Ascending aorta (tissue), 2 donors: ENCODE data around the gene SLC22A3. TPM values are rescaled to one million over a fixed set of nuclear protein-coding genes. Genes with fewer than 3 reads are reported as not detected.

Source experiments
- DNase-seq, 2 donors: peaks; one replicate each; pipeline ENCODE4 v3.0.0-alpha.2; 2019; ENCODE audit warnings: low spot score in 2 of 2
- H3K27ac ChIP-seq, 2 donors: fragments of 200-600 bp; sonication (generic); one replicate each; pipeline ENCODE4 v1.5.1; 2016 to 2017; ENCODE audit warnings: mild to moderate bottlenecking in 1 of 2
- H3K27me3 ChIP-seq: fragments of 200-600 bp; sonication (generic); one replicate; pipeline ENCODE4 v1.5.1; 2017
- H3K36me3 ChIP-seq, 2 donors: fragments of 200-600 bp; sonication (generic); one replicate each; pipeline ENCODE4 v1.5.1; 2016
- H3K4me1 ChIP-seq, 2 donors: fragments of 200-600 bp; sonication (generic); one replicate each; pipeline ENCODE4 v1.5.1; 2016 to 2017; ENCODE audit warnings: mild to moderate bottlenecking in 1 of 2
- H3K4me3 ChIP-seq, 2 donors: fragments of 200-600 bp; sonication (generic); one replicate each; pipeline ENCODE4 v1.5.1; 2016 to 2017; ENCODE audit warnings: mild to moderate bottlenecking in 1 of 2
- H3K9me3 ChIP-seq, 2 donors: fragments of 200-600 bp; sonication (generic); one replicate each; pipeline ENCODE4 v1.5.1; 2016
- CTCF ChIP-seq, 3 experiments: fragments of 200-600 bp in 2 of 3; fragments of 450-650 bp in 1 of 3; sonication (generic) in 2 of 3; IDR thresholded peaks; one replicate each; pipeline ENCODE4 v1.5.1; 2016 to 2019; ENCODE audit warnings: antibody characterized with exemption in 3 of 3, mild to moderate bottlenecking in 1 of 3, moderate library complexity in 1 of 3
- intact Hi-C: fragments of 100-400 bp; cut with DNase I; formaldehyde crosslinking; loops from one replicate; pipeline ENCODE4 v1.15.1; 2023
- total RNA-seq: library from RNA; depleted of rRNA; stranded (reverse); fragments of >200 nt; gene quantifications from one replicate; pipeline ENCODE4 v1.1.0, GENCODE V29; 2016

The SLC22A3 gene
- total RNA-seq, 1 donor from 2014 or later, result 29.6 TPM

- H3K9me3 ChIP-seq, result no peaks in the 10 kb centered on the region
- H3K4me3 ChIP-seq, result no peak overlapping the region
- H3K4me1 ChIP-seq, result peaks cover 7 to 61% of the 10 kb centered on the region in 2 donors
- intact Hi-C loops, result no loop called here
- H3K36me3 ChIP-seq, result peaks cover 0 to 2% of the 10 kb centered on the region in 2 donors
- no peaks in the 10 kb centered on the region for H3K27me3 ChIP-seq
- H3K27ac ChIP-seq, result peak overlapping the region; percentile 91 to 96
- TF ChIP-seq CTCF (IDR thresholded peaks at IDR 0.05), result no peak
- DNase-seq, result no peak
Measured at GRCh38 chr6:160356074-160356744, 8.0 kb downstream of the SLC22A3 start.

- Histone ChIP-seq H3K36me3 (peaks cover 0 to 2% of the 10 kb centered on the region in 2 donors), H3K9me3 (no peaks in the 10 kb centered on the region), H3K27me3 (no peaks in the 10 kb centered on the region), H3K4me1 (peaks cover 7 to 65% of the 10 kb centered on the region in 2 donors), H3K27ac (peak overlapping the region; percentile 91 to 96), H3K4me3 (no peak overlapping the region)
- no peak for TF ChIP-seq CTCF (IDR thresholded peaks at IDR 0.05)
- DNase-seq, result no peak
- intact Hi-C loops, result no loop called here
Measured at GRCh38 chr6:160357088-160357487, 8.9 kb downstream of the SLC22A3 start.

GRCh38 chr6:160358225-160359119, 10.3 kb downstream of the SLC22A3 start:
- H3K36me3 ChIP-seq, result peaks cover 0 to 2% of the 10 kb centered on the region in 2 donors

GRCh38 chr6:160360955-160361354, 12.8 kb downstream of the SLC22A3 start:
- Histone ChIP-seq H3K36me3 (no peaks in the 10 kb centered on the region), H3K27me3 (no peaks in the 10 kb centered on the region), H3K9me3 (no peaks in the 10 kb centered on the region), H3K4me3 (no peak overlapping the region), H3K27ac (peak overlapping the region in 1 of 2 donors; percentile 23), H3K4me1 (peaks cover 4 to 51% of the 10 kb centered on the region in 2 donors)
- DNase-seq, result no peak
- intact Hi-C loops, result no loop called here
- no peak for TF ChIP-seq CTCF (IDR thresholded peaks at IDR 0.05)

More at GRCh38 chr6:160358225-160359119, 10.3 kb downstream of the SLC22A3 start:
- no peak for TF ChIP-seq CTCF (IDR thresholded peaks at IDR 0.05)
- Histone ChIP-seq H3K9me3 (no peaks in the 10 kb centered on the region), H3K27me3 (no peaks in the 10 kb centered on the region), H3K4me3 (peak overlapping the region; percentile 9 to 21), H3K4me1 (peaks cover 7 to 72% of the 10 kb centered on the region in 2 donors), H3K27ac (peak overlapping the region; percentile 91 to 96)
- intact Hi-C loops, result no loop called here
- DNase-seq, result no peak

- Histone ChIP-seq H3K36me3 (no peaks in the 10 kb centered on the region), H3K4me3 (peak overlapping the region in 1 of 2 donors; percentile 30), H3K4me1 (peaks cover 0 to 38% of the 10 kb centered on the region in 2 donors), H3K9me3 (no peaks in the 10 kb centered on the region), H3K27me3 (no peaks in the 10 kb centered on the region), H3K27ac (peak overlapping the region; percentile 21 to 22)
- DNase-seq, result no peak
- intact Hi-C loops, result no loop called here
- TF ChIP-seq CTCF (IDR thresholded peaks at IDR 0.05), result no peak
Measured at GRCh38 chr6:160362556-160362955, 14.4 kb downstream of the SLC22A3 start.
